Left lobe of liver (tissue), 2 donors: ENCODE results near the gene HSBP1. TPM values are rescaled to one million over a fixed set of nuclear protein-coding genes. Genes with fewer than 3 reads are reported as not detected.

ENCODE experiments used
- ATAC-seq: fragments of 200-7000 bp; cut with Tn5 transposase; one replicate; pipeline ENCODE4 v1.9.1; 2020; ENCODE audit warnings: mild to moderate bottlenecking, moderate library complexity
- DNase-seq: peaks from one replicate; pipeline ENCODE4 v3.0.0-alpha.2; 2020; ENCODE audit warnings: low spot score
- total RNA-seq: library from RNA; stranded (reverse); gene quantifications from one replicate; pipeline ENCODE4 v1.2.1, GENCODE V29; 2021
- donor health status: DM: no; HTN: no; CAD: no; lungs with moderate emphysema.
- donor health status: DM: no; HTN: yes; CAD: no.

HSBP1 gene
- total RNA-seq, 1 donor from 2014 or later: 31.9 TPM

- DNase-seq (no peak), ATAC-seq (no peak)
These were observed 28.1 kb downstream of the HSBP1 start for GRCh38 chr16:83835586-83836566.

GRCh38 chr16:83837566-83837965 is 29.8 kb downstream of the HSBP1 start:
- no peak for DNase-seq

GRCh38 chr16:83838151-83838550 is 30.4 kb downstream of the HSBP1 start:
- DNase-seq (no peak), ATAC-seq (no peak)

More at GRCh38 chr16:83837566-83837965, 29.8 kb downstream of the HSBP1 start:
- ATAC-seq: no peak

GRCh38 chr16:83839561-83839960 is 31.8 kb downstream of the HSBP1 start:
- DNase-seq: no peak
- no peak for ATAC-seq

GRCh38 chr16:83840060-83840617 is 32.4 kb downstream of the HSBP1 start:
- ATAC-seq (no peak), DNase-seq (no peak)

GRCh38 chr16:83842291-83842690 is 34.5 kb downstream of the HSBP1 start:
- no peak for ATAC-seq

GRCh38 chr16:83842756-83843507 is 35.2 kb downstream of the HSBP1 start:
- DNase-seq (no peak), ATAC-seq (no peak)

More at GRCh38 chr16:83842291-83842690, 34.5 kb downstream of the HSBP1 start:
- no peak for DNase-seq

GRCh38 chr16:83843657-83844056 is 35.9 kb downstream of the HSBP1 start:
- ATAC-seq (no peak), DNase-seq (no peak)

- ATAC-seq: no peak
- DNase-seq: no peak
These were observed 37.5 kb downstream of the HSBP1 start for GRCh38 chr16:83845263-83845662.

GRCh38 chr16:83847371-83848225 is 39.8 kb downstream of the HSBP1 start:
- ATAC-seq: no peak
- DNase-seq: no peak

GRCh38 chr16:83849421-83849820 is 41.6 kb downstream of the HSBP1 start:
- no peak for DNase-seq
- ATAC-seq: no peak

- ATAC-seq: no peak
- DNase-seq: no peak
These were observed 43.2 kb downstream of the HSBP1 start for GRCh38 chr16:83850947-83851346.

- ATAC-seq: no peak
- no peak for DNase-seq
These were observed 43.7 kb downstream of the HSBP1 start for GRCh38 chr16:83851473-83851872.

- ATAC-seq (no peak), DNase-seq (no peak)
These were observed 45.0 kb downstream of the HSBP1 start for GRCh38 chr16:83852774-83853173.

GRCh38 chr16:83853834-83854233 is 46.1 kb downstream of the HSBP1 start:
- DNase-seq (no peak), ATAC-seq (no peak)

- DNase-seq (no peak), ATAC-seq (no peak)
These were observed 46.6 kb downstream of the HSBP1 start for GRCh38 chr16:83854420-83854819.

- DNase-seq (no peak), ATAC-seq (no peak)
These were observed 49.0 kb downstream of the HSBP1 start for GRCh38 chr16:83856792-83857191.

GRCh38 chr16:83859265-83859664 is 51.5 kb downstream of the HSBP1 start:
- no peak for DNase-seq
- no peak for ATAC-seq

- no peak for DNase-seq
These were observed 54.9 kb downstream of the HSBP1 start for GRCh38 chr16:83862661-83863060.

GRCh38 chr16:83863682-83864081 is 55.9 kb downstream of the HSBP1 start:
- no peak for DNase-seq
- no peak for ATAC-seq

More at GRCh38 chr16:83862661-83863060, 54.9 kb downstream of the HSBP1 start:
- no peak for ATAC-seq
